ENCODE data around the gene TEX2.

DNA sequence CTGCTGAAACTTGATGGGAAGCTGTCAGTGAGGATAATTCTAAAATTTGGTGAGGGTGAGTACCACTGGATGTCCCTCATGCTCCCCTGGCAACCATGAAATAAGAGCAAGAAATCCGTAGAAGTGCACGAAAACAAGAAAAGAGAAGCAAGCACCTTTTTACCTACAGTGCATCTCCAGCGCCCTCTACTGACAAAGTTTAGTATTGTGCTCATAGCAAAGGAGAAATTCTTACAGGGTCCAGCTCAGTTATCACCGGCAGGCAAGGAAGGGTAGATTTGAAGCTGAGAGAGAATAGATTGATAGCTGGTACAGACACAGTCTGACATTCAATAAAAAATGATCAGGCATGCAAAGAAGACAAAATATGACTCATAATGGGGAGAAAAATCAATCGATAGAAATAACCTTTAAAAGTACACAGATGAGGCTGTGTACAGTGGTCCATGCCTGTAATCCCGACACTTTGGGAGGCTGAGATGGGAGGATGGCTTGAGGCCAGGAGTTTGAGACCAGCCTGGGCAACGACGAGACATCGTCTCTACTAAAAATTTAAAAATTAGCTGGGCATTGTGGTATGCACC lies 28.3 kb upstream of the TEX2 start:
- TF ChIP-seq EZH2 (IDR thresholded peaks at IDR 0.05; ENCODE audit: borderline replicate concordance, low read length), result no peak
- TF ChIP-seq, protein P1, sequence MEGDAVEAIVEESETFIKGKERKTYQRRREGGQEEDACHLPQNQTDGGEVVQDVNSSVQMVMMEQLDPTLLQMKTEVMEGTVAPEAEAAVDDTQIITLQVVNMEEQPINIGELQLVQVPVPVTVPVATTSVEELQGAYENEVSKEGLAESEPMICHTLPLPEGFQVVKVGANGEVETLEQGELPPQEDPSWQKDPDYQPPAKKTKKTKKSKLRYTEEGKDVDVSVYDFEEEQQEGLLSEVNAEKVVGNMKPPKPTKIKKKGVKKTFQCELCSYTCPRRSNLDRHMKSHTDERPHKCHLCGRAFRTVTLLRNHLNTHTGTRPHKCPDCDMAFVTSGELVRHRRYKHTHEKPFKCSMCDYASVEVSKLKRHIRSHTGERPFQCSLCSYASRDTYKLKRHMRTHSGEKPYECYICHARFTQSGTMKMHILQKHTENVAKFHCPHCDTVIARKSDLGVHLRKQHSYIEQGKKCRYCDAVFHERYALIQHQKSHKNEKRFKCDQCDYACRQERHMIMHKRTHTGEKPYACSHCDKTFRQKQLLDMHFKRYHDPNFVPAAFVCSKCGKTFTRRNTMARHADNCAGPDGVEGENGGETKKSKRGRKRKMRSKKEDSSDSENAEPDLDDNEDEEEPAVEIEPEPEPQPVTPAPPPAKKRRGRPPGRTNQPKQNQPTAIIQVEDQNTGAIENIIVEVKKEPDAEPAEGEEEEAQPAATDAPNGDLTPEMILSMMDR (IDR thresholded peaks at IDR 0.05; ENCODE audit: low read length), result peak; percentile 43

All from OCI-LY1 (cell line).